ENCODE data around the gene OPCML.

OPCML gene

DNA sequence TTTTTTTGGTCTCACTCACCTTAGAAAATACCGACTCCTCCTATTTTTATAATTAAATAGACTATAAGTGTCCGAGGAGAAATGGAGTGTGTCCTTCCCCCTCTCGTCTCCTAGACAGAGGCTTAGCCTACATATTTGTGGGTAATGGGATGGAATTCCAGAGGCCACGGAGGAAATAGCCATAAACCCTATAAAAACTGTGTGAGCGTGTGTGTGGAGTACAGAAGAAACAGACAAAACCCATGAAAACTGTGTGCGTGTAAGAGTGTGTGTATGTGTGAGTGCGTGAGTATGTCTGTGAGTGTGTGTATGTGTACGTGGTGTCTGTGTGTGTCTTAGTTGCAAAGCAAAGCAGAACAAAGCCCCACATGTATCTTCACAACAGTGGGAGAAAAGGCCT is 883.5 kb downstream of the OPCML start:
- H3K36me3 ChIP-seq (ENCODE audit: control insufficient read depth, low read length) = no peaks in the 10 kb centered on the region
- H4K20me1 ChIP-seq (ENCODE audit: control insufficient read depth, insufficient read depth, low read depth, low read length) = no peaks in the 10 kb centered on the region
- no peaks in the 10 kb centered on the region for H3K79me2 ChIP-seq (ENCODE audit: control insufficient read depth, low read length)
- no peak overlapping the region for H3K4me3 ChIP-seq (ENCODE audit: low read length)
- H3K4me1 ChIP-seq (ENCODE audit: control insufficient read depth, low read length) = no peaks in the 10 kb centered on the region
- no peaks in the 10 kb centered on the region for H3K9me2 ChIP-seq (replicated peaks; ENCODE audit: control insufficient read depth, low read length)
- no peak overlapping the region for H3K4me2 ChIP-seq (ENCODE audit: low read length)
- H3K9me3 ChIP-seq (ENCODE audit: control insufficient read depth, insufficient read depth, low read length) = no peaks in the 10 kb centered on the region
- no peak overlapping the region for H3K27ac ChIP-seq (ENCODE audit: low read depth, low read length)
- H3F3A ChIP-seq (ENCODE audit: control insufficient read depth, insufficient read depth) = no peaks in the 10 kb centered on the region
- H3K27me3 ChIP-seq (ENCODE audit: control insufficient read depth, low read length) = no peaks in the 10 kb centered on the region
- no peak for TF ChIP-seq EZH2phosphoT487 (IDR thresholded peaks at IDR 0.05; ENCODE audit: borderline replicate concordance, low read length)
- TF ChIP-seq, protein P1, sequence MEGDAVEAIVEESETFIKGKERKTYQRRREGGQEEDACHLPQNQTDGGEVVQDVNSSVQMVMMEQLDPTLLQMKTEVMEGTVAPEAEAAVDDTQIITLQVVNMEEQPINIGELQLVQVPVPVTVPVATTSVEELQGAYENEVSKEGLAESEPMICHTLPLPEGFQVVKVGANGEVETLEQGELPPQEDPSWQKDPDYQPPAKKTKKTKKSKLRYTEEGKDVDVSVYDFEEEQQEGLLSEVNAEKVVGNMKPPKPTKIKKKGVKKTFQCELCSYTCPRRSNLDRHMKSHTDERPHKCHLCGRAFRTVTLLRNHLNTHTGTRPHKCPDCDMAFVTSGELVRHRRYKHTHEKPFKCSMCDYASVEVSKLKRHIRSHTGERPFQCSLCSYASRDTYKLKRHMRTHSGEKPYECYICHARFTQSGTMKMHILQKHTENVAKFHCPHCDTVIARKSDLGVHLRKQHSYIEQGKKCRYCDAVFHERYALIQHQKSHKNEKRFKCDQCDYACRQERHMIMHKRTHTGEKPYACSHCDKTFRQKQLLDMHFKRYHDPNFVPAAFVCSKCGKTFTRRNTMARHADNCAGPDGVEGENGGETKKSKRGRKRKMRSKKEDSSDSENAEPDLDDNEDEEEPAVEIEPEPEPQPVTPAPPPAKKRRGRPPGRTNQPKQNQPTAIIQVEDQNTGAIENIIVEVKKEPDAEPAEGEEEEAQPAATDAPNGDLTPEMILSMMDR (IDR thresholded peaks at IDR 0.05; ENCODE audit: low read depth, low read length, poor library complexity, severe bottlenecking) = no peak

DNA sequence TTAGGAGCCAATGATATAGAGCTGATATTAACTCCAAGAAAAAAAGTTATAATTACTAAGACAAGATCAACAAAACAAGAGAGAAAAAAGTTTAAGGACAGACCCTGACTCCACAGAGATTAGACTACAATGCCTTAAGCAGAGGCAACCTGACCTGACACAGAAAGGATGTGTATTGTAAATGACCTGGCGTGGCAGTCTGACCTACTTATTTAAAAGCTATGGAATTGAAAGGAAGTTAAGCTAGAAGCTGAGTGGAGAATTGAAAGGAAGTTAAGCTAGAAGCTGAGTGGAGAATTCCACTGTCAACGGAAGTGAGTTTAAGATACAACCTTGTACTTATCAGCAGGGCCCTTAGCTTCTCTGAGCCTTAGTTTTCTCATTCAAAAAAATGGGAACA is 885.4 kb downstream of the OPCML start:
- Histone ChIP-seq H3K9me3 (ENCODE audit: control insufficient read depth, insufficient read depth, low read length) (no peaks in the 10 kb centered on the region), H4K20me1 (ENCODE audit: control insufficient read depth, insufficient read depth, low read depth, low read length) (no peaks in the 10 kb centered on the region), H3K79me2 (ENCODE audit: control insufficient read depth, low read length) (no peaks in the 10 kb centered on the region), H3K4me1 (ENCODE audit: control insufficient read depth, low read length) (no peaks in the 10 kb centered on the region), H3K27me3 (ENCODE audit: control insufficient read depth, low read length) (no peaks in the 10 kb centered on the region), H3K4me3 (ENCODE audit: low read length) (no peak overlapping the region), H3F3A (ENCODE audit: control insufficient read depth, insufficient read depth) (no peaks in the 10 kb centered on the region), H3K27ac (ENCODE audit: low read depth, low read length) (no peak overlapping the region), H3K36me3 (ENCODE audit: control insufficient read depth, low read length) (no peaks in the 10 kb centered on the region), H3K4me2 (ENCODE audit: low read length) (no peak overlapping the region), H3K9me2 (replicated peaks; ENCODE audit: control insufficient read depth, low read length) (no peaks in the 10 kb centered on the region)
- TF ChIP-seq, protein P1 (IDR thresholded peaks at IDR 0.05; ENCODE audit: low read depth, low read length, poor library complexity, severe bottlenecking) = no peak
- TF ChIP-seq EZH2phosphoT487 (IDR thresholded peaks at IDR 0.05; ENCODE audit: borderline replicate concordance, low read length) = no peak

DNA sequence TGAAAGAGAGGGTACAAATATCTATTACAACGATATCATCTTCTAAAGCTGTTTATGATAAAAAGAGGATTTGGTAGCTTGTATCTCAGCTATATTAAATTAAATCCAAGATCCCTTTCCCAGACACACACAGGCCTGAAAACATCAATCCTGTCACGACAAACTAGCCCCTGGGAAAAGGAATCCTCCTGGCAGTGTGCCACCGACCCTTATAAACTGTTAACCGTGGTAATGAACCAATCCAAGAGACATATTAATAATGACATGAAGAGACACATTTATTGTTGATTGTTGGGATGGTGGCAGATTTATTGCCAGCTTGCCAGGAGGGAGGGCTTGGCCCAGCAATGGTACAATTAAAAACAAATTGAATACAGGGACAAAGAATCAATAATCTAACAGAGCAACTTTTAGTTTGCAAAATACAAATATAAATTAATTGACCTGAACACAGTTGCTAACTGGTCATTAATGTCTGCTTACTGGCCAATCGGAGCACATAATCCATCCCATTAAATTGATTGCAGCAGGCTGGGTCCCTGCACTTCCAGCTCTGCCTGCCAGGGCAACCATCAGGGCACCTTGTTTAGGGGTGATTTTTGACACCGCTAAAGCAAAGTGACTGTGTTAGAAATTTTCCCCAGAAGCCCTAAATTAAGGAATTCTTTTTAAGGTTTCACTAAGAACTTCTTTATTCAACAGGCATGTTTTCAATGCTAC is 887.6 kb downstream of the OPCML start:
- no peaks in the 10 kb centered on the region for H3K4me1 ChIP-seq (ENCODE audit: control insufficient read depth, low read length)
- no peak overlapping the region for H3K4me3 ChIP-seq (ENCODE audit: low read length)
- no peak overlapping the region for H3K27ac ChIP-seq (ENCODE audit: low read depth, low read length)
- no peaks in the 10 kb centered on the region for H4K20me1 ChIP-seq (ENCODE audit: control insufficient read depth, insufficient read depth, low read depth, low read length)
- no peak for TF ChIP-seq EZH2phosphoT487 (IDR thresholded peaks at IDR 0.05; ENCODE audit: borderline replicate concordance, low read length)
- TF ChIP-seq, protein P1 (IDR thresholded peaks at IDR 0.05; ENCODE audit: low read depth, low read length, poor library complexity, severe bottlenecking) = no peak
- no peaks in the 10 kb centered on the region for H3K9me2 ChIP-seq (replicated peaks; ENCODE audit: control insufficient read depth, low read length)
- no peaks in the 10 kb centered on the region for H3F3A ChIP-seq (ENCODE audit: control insufficient read depth, insufficient read depth)
- H3K36me3 ChIP-seq (ENCODE audit: control insufficient read depth, low read length) = no peaks in the 10 kb centered on the region
- no peaks in the 10 kb centered on the region for H3K9me3 ChIP-seq (ENCODE audit: control insufficient read depth, insufficient read depth, low read length)
- H3K27me3 ChIP-seq (ENCODE audit: control insufficient read depth, low read length) = no peaks in the 10 kb centered on the region
- H3K4me2 ChIP-seq (ENCODE audit: low read length) = no peak overlapping the region
- H3K79me2 ChIP-seq (ENCODE audit: control insufficient read depth, low read length) = no peaks in the 10 kb centered on the region

All from DOHH2 (cell line).